ENCODE measurements around the gene PWP1.
A peak's percentile ranks its signal among the peaks of the same experiment; 100 is the strongest.

Gene PWP1

DNA sequence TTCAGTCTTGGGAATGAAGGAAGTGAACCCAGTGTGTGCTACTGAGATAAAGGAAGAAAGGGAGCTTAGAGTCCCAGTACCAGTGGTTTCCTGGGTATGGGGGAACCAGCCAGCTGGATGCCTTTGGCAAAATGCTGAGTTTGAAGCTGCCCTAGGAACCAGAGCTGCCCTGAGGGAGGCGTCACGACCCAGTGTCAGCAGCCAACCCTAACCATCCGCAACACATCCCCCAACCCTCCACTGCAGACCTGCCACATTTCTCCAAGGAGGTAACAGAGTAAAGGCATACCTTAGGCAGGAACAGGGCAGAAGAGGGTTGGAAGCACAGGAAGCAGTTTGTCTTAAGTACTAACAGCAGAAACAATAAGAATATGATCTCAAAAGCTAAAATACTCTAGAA is 46.8 kb downstream of the PWP1 start:
- DNase-seq = no peak

DNA sequence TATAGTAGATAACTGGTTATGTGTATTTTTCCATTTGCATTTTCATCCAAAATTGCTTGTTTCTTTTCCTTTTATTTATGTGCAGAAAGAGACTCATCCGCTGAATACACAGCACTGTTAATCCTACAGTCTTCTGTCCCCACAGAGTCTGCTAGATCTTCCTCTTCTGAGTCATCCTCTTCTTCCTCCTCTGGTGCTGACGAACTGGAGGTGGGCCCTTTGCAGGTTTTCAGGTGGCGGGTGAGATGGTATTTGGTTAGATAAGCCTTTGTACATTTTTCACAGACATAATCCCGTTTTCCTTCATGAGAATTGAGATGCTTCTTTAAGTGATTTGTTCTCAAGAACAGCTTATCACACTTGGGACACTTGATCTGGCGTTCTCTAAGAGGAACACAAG is 48.5 kb downstream of the PWP1 start:
- no peak for DNase-seq

DNA sequence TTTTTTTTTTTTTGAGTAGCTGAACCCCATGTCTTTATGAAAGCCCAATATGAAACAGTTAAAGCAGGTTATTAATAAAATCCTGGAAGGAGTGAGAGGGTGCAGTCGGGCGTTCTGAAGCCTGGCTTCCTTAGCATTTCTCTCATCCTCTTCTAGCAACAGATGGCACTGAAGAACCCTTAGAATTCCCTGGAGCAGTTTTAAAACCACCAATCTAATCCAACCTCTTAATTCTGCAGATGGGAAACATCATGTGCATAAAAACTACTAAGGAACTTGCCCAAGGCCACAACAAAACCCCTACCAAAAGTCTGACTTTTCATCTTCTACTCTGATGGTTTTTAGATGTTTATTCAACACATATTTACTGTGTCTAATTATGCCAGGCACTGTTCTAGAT is 50.2 kb downstream of the PWP1 start:
- no peak for DNase-seq

DNA sequence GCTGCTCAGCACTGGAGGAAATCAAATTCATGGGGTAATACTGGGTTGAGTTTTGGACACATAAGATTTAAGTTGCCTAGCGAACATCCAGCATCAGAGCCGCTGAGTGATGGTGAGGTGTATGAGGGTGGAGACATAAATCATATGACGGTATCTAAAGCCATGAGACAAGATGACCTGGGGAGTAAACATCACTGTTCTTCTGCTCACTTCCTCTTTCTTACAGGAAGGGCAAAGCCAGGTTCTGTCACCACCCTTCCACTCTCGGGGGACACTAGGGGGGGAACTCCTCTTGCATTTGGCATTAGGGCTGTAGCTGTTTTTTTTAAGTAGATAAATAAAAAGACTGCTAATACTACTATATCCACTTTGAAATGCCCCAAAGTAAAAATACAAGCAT is 51.3 kb downstream of the PWP1 start:
- DNase-seq = no peak

DNA sequence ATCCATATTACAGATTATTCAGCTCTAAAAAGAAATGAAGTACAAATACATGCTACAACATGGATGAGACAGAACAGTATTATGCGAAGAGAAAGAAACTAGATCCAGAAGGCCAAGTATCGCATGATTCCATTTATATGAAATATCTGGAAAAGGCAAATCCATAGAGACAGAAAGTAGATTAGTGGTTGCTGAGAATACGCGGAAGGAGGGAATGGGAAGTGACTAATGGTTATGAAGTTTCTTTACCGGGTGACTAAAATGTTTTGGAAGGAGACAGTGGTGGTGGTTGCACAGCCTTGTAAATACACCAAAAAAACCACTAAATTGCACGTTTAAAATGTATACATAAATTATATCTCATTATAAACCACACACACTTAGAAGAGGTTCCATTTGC is 62.9 kb downstream of the PWP1 start:
- no peak for DNase-seq

DNA sequence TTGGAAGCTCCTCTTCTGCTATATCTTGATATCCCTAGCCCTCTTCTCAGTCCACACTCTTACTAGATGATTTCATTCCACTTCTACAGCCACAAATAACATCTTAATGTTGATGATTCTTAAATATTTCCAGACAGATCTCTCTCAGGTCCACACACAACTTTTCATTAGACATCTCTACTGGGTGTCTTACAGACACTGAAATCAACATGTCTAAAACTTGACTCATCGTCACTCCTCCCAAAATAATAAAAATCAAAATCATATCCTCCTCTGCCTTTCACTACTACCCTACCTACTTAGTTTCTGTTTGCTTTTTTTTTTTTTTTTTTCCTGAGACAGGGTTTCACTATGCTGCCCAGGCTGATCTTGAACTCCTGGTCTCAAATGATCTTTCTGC is 63.5 kb downstream of the PWP1 start:
- no peak for DNase-seq

DNA sequence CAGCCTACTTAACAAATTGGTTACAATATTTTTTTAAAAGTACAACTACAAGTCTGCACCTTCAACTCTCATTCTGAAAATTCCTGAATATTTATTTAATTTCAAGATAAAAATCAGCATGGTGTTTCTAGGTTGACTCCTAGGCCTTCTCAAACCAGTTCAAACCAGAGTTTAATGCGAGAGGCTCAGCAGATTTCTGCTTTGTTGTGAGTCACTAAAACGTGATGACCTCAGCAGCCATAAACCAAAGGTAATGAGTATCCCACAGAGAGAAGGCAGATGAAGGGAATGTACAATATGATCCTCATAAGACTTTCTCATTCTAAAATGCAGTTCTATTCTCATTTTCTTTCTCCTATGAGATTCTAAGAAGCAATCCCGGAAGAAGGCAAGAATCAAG is 73.8 kb downstream of the PWP1 start:
- DNase-seq = no peak

DNA sequence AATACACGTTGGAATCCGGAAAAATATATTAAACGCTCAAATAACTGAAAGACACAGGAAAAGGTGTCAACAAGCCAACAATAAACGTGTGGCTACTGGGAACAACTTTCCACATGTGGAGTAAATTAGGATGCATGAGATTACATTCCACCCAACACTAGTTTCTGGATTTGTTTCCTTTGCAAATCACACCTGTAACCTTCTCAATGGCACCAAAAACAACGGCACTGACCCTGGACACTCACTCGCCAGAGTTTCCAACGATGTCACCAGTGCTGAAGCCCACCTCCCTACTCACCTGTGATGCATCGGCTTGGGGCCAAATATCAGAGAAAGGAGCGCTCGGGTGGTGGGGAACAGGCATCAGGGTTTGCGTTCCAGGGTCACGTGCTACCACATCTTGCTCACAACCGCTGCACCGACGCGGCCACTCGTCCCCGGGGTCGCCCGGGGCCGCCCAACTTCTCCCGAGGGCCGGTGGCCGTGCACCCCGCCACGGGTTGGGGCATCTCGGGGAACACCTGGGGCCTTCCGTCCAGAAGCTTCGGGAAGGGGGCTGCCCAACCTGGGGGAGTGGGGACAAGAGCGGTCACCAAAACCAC is 74.7 kb downstream of the PWP1 start:
- DNase-seq = peak in 16 of 51 donors; percentile 10 to 41 (median 26)

DNA sequence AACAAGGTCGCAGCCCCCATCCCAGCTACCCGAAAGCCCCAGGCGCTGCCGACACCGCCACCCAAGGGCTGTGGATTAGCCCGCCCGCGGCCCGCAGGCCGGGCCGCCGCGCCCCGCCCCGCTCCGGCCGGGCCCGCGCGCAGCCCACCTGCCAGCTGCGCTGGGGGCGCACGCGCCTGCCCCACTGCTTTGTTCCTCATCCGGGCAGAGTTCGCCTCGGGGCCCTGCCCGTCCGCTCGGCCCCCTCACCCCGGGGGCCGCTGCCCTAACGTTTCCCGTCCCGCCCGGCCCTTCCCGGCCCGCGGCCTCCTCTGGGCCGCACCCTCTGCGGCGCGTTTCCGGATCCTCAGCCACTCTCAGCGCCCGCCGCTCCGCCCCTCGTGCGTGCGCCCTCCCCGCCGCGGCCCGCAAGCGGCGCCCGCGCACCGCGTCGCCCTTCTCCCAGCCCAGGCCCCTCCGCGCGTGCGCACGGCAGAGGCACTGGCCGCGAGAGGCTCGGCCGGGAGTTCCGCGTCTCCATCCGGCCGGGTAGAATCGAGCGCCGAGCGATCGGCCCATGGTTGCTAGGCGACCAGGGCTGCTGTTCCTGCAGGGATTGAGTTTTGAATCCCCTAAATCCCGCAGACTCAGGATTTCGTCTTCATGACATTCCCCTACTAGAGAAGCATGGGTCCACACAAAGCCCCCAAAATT is 75.4 kb downstream of the PWP1 start, which contains the start of gene PRDM4:
TSS of gene PRDM4 (minus strand) at position 329 of the 693 bp plus-strand sequence. CDS start 622 bp downstream, outside the sequence.
- peak; percentile 44 to 95 (median 87) for DNase-seq

DNA sequence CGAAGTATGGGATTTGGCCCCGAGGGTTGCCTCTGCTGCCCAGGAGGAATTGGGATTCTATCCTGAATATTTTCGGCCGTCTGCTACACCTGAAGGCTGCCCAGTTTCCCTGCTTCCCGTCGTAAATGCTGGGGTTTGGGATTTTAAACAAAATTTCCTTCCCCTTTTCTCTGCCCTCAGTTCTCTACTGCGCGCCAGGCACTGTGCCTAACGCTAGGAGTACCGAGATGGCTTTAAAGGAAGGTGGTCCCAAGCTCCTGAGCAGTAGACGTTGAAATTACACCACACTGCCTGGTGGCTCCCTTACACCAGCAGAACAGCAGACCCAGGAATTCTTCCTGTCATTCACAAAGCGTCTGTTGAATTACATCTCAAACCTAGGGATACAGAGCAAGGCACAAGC is 75.9 kb downstream of the PWP1 start:
- DNase-seq = peak in 4 of 51 donors; percentile 13 to 36 (median 26)

All from hypothalamus (tissue), 51 donors.